ENCODE measurements around the gene GLRA2. TPM values are rescaled to one million over a fixed set of nuclear protein-coding genes. Genes with fewer than 3 reads are reported as not detected.
"Not testable (repeated sequence)": the region's sequence is repeated elsewhere in the genome, so short reads cannot be mapped to it uniquely, and the experiment has no call there.

The GLRA2 gene
- polyA plus RNA-seq, 1 donor, result 0.52 TPM

GRCh38 chrX:14590693-14591424, 61.5 kb downstream of the GLRA2 start:
- DNase-seq, result no peak

- DNase-seq, result no peak
Observed at GRCh38 chrX:14591976-14592375, 62.6 kb downstream of the GLRA2 start.

GRCh38 chrX:14594521-14594920, 65.2 kb downstream of the GLRA2 start:
- no peak for DNase-seq

- no peak for DNase-seq
Observed at GRCh38 chrX:14598330-14598729, 69.0 kb downstream of the GLRA2 start.

GRCh38 chrX:14607446-14607985, 78.2 kb downstream of the GLRA2 start:
- no peak for DNase-seq

- not testable (repeated sequence) for DNase-seq
Observed at GRCh38 chrX:14612450-14612849, 83.1 kb downstream of the GLRA2 start.

- DNase-seq, result peak; percentile 39
Observed at GRCh38 chrX:14616301-14616700, 87.0 kb downstream of the GLRA2 start.

- no peak for DNase-seq
Observed at GRCh38 chrX:14616836-14617235, 87.5 kb downstream of the GLRA2 start.

GRCh38 chrX:14618177-14618965, 89.0 kb downstream of the GLRA2 start:
- DNase-seq, result no peak

- no peak for DNase-seq
Observed at GRCh38 chrX:14630733-14631132, 101.4 kb downstream of the GLRA2 start.

GRCh38 chrX:14641681-14642655, 112.6 kb downstream of the GLRA2 start:
- DNase-seq, result no peak

GRCh38 chrX:14660970-14661369, 131.6 kb downstream of the GLRA2 start:
- no peak for DNase-seq

- no peak for DNase-seq
Observed at GRCh38 chrX:14670819-14671218, 141.5 kb downstream of the GLRA2 start.

- no peak for DNase-seq
Observed at GRCh38 chrX:14672611-14673172, 143.4 kb downstream of the GLRA2 start.

GRCh38 chrX:14673236-14673635, 143.9 kb downstream of the GLRA2 start:
- no peak for DNase-seq

- peak; percentile 42 for DNase-seq
Observed at GRCh38 chrX:14673764-14674163, 144.4 kb downstream of the GLRA2 start.

GRCh38 chrX:14675500-14675899, 146.2 kb downstream of the GLRA2 start:
- DNase-seq, result no peak

- no peak for DNase-seq
Observed at GRCh38 chrX:14676431-14676830, 147.1 kb downstream of the GLRA2 start.

- DNase-seq, result not testable (repeated sequence)
Observed at GRCh38 chrX:14688331-14688730, 159.0 kb downstream of the GLRA2 start.

GRCh38 chrX:14690553-14690952, 161.2 kb downstream of the GLRA2 start:
- no peak for DNase-seq

- no peak for DNase-seq
Observed at GRCh38 chrX:14694611-14695010, 165.3 kb downstream of the GLRA2 start.

- no peak for DNase-seq
Observed at GRCh38 chrX:14697451-14697850, 168.1 kb downstream of the GLRA2 start.
